Gastroesophageal sphincter (tissue), 4 donors: Measurements from ENCODE around the gene MAN2A1. TPM values are rescaled to one million over a fixed set of nuclear protein-coding genes. Genes with fewer than 3 reads are reported as not detected.
"Not testable (repeated sequence)": the region's sequence is repeated elsewhere in the genome, so short reads cannot be mapped to it uniquely, and the experiment has no call there.

ENCODE experiments used
- ATAC-seq: fragments of 150-250 bp; one replicate; pipeline ENCODE4 v1.9.1; 2016; ENCODE audit warnings: mild to moderate bottlenecking, moderate library complexity
- H3K27ac ChIP-seq, 4 donors: fragments of 200-600 bp; sonication (generic) in 3 of 4; 1 replicate in 3 of 4; 2 replicates in 1 of 4; pipeline ENCODE4 v1.5.1; 2016 to 2019
- H3K27me3 ChIP-seq: fragments of 200-600 bp; sonication (generic); one replicate; pipeline ENCODE4 v1.5.1; 2019
- H3K36me3 ChIP-seq, 2 donors: fragments of 200-600 bp; sonication (generic); one replicate each; pipeline ENCODE4 v1.5.1; 2019; ENCODE audit warnings: control low read depth in 1 of 2
- H3K4me1 ChIP-seq, 3 donors: fragments of 200-600 bp; sonication (generic); 1 replicate in 2 of 3; 2 replicates in 1 of 3; pipeline ENCODE4 v1.5.1; 2016 to 2019; ENCODE audit warnings: control low read depth in 2 of 3
- H3K4me3 ChIP-seq, 2 donors: fragments of 200-600 bp; sonication (generic); one replicate each; pipeline ENCODE4 v1.5.1; 2019; ENCODE audit warnings: mild to moderate bottlenecking in 1 of 2, moderate library complexity in 1 of 2
- H3K9me3 ChIP-seq, 3 donors: fragments of 200-600 bp; sonication (generic); one replicate each; pipeline ENCODE4 v1.5.1; 2017 to 2019; ENCODE audit warnings: control low read depth in 2 of 3
- EP300 ChIP-seq: sonication (generic); formaldehyde crosslinking; IDR thresholded peaks from one replicate; pipeline ENCODE4 v1.6.1; 2017; ENCODE audit warnings: antibody characterized with exemption, mild to moderate bottlenecking
- POLR2A ChIP-seq, 2 donors: fragments of 450-650 bp; IDR thresholded peaks; one replicate each; pipeline ENCODE4 v1.6.1; 2017; ENCODE audit warnings: antibody characterized with exemption in 2 of 2, mild to moderate bottlenecking in 2 of 2, moderate library complexity in 1 of 2
- POLR2AphosphoS5 ChIP-seq: sonication (generic); formaldehyde crosslinking; IDR thresholded peaks from one replicate; pipeline ENCODE4 v1.6.1; 2017; ENCODE audit warnings: antibody characterized with exemption
- WGBS, 2 donors: methylation state at CpG; one replicate each; pipeline ENCODE4 v1.1.5; 2018; ENCODE audit warnings: low coverage in 1 of 2; 5-methylcytosine and 5-hydroxymethylcytosine counted together
- total RNA-seq, 4 donors: library from RNA; depleted of rRNA; stranded (reverse); fragments of >200 nt; gene quantifications; one replicate each; pipeline ENCODE4 v1.1.0, GENCODE V29; 2016
- TF ChIP-seq, protein P1 (sequence below), 4 experiments: fragments of 200-600 bp in 2 of 4; fragments of 450-650 bp in 2 of 4; sonication (generic) in 1 of 4; IDR thresholded peaks; one replicate each; pipeline ENCODE4 v1.5.1; 2017 to 2019; ENCODE audit warnings: antibody characterized with exemption in 4 of 4, mild to moderate bottlenecking in 2 of 4, moderate library complexity in 2 of 4

Gene MAN2A1
- total RNA-seq, 4 donors from 2014 or later, result 19.6 to 55.6 (median 34.1) TPM

DNA sequence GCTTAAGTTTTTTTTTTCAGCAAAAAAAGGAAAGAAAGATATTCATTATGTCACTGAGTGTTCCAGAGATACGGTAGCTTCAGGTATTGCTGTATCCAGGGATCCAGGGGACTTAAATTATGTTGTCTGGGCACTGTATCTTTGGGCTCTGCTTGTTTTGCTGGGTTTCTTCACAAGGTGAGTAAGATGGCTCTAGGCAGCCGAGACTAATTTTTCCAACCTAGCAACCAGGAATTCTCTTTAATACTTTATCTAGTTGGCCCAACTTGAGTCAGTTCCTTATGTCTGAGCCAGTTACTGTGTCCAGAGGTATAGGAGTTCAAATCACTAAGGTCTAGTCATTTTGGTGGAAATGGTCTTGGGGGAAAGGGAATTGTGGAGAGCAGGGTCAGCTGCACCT is 66.0 kb downstream of the MAN2A1 start:
- H3K9me3 ChIP-seq, result peaks cover 0 to 3% (median 0%) of the 10 kb centered on the region in 3 donors
- WGBS, 2 donors, result 60 to 68% methylated on average over 1 to 2 of the region's 2 CpGs

DNA sequence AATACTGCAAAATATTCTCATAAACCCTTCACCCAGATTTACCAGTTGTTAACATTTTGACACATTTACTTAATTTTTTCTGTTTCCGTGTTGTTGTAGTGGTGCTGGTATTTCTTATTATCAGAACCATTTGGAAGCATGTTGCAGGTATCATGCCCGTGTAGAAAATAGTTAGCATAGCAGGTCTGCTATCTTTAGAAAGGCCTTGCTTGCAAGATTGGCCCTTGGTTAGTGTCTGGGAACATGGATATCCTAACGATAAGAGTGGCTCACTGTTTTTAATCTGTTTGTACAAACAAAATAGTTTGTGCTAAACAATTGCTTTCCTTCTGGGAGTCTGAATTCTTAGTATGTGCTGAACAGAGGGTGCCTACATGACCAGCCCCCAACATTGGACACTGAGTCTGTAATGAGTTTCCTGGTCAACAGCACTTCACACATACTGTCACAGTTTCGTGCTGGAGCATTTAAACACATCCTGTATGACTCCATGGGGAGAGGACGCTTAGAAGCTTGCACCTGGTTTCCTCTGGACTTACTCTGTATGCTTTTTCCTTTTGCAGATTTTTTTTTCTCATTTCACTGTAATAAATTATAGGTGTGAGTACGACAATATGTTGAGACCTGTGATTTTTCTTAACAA is 66.9 kb downstream of the MAN2A1 start:
- no peak for ATAC-seq
- no peak overlapping the region for H3K4me3 ChIP-seq

More for the DNA sequence above, 66.0 kb downstream of the MAN2A1 start:
- no peak for ATAC-seq
- Histone ChIP-seq H3K27me3 (no peaks in the 10 kb centered on the region), H3K4me3 (no peak overlapping the region), H3K27ac (no peak overlapping the region), H3K36me3 (peaks cover 0 to 18% of the 10 kb centered on the region in 2 donors), H3K4me1 (no peaks in the 10 kb centered on the region)
- TF ChIP-seq, protein P1, sequence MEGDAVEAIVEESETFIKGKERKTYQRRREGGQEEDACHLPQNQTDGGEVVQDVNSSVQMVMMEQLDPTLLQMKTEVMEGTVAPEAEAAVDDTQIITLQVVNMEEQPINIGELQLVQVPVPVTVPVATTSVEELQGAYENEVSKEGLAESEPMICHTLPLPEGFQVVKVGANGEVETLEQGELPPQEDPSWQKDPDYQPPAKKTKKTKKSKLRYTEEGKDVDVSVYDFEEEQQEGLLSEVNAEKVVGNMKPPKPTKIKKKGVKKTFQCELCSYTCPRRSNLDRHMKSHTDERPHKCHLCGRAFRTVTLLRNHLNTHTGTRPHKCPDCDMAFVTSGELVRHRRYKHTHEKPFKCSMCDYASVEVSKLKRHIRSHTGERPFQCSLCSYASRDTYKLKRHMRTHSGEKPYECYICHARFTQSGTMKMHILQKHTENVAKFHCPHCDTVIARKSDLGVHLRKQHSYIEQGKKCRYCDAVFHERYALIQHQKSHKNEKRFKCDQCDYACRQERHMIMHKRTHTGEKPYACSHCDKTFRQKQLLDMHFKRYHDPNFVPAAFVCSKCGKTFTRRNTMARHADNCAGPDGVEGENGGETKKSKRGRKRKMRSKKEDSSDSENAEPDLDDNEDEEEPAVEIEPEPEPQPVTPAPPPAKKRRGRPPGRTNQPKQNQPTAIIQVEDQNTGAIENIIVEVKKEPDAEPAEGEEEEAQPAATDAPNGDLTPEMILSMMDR (IDR thresholded peaks at IDR 0.05), result no peak
- no peak for TF ChIP-seq POLR2AphosphoS5
- no peak for TF ChIP-seq POLR2A (IDR thresholded peaks at IDR 0.05)
- no peak for TF ChIP-seq EP300

DNA sequence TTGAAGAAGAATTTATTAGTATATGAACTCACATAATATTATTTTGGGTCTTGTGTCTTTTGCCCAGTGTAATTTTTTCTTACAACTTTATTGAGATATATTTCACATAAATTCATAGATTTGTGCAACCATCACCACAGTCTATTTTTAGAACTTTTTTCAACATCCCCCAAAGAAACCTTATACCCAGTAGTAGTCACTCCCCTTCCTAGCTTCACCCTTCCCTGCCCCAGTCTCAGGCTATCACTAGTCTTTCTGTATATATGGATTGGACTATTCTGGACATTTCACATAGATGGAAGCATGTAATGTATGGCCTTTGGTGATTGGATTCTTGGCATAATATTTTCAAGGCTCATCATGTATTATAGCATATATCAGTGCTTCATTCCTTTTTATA is 67.8 kb downstream of the MAN2A1 start:
- Histone ChIP-seq H3K9me3 (peaks cover 0 to 3% (median 0%) of the 10 kb centered on the region in 3 donors), H3K27me3 (no peaks in the 10 kb centered on the region), H3K4me3 (no peak overlapping the region), H3K4me1 (no peaks in the 10 kb centered on the region), H3K27ac (no peak overlapping the region), H3K36me3 (peaks cover 0 to 21% of the 10 kb centered on the region in 2 donors)
- no peak for ATAC-seq
- no peak for TF ChIP-seq POLR2AphosphoS5
- TF ChIP-seq POLR2A (IDR thresholded peaks at IDR 0.05), result no peak
- TF ChIP-seq, protein P1 (IDR thresholded peaks at IDR 0.05), result no peak
- no peak for TF ChIP-seq EP300

More for the DNA sequence above, 66.9 kb downstream of the MAN2A1 start:
- H3K9me3 ChIP-seq, result peaks cover 0 to 3% (median 0%) of the 10 kb centered on the region in 3 donors
- H3K27me3 ChIP-seq, result no peaks in the 10 kb centered on the region
- TF ChIP-seq EP300 (no peak), POLR2A (IDR thresholded peaks at IDR 0.05) (no peak), POLR2AphosphoS5 (no peak)
- TF ChIP-seq, protein P1 (IDR thresholded peaks at IDR 0.05), result no peak
- H3K27ac ChIP-seq, result no peak overlapping the region
- 75 to 80% methylated on average over 6 of the region's 6 CpGs for WGBS, 2 donors
- H3K36me3 ChIP-seq, result peaks cover 0 to 18% of the 10 kb centered on the region in 2 donors
- H3K4me1 ChIP-seq, result no peaks in the 10 kb centered on the region

DNA sequence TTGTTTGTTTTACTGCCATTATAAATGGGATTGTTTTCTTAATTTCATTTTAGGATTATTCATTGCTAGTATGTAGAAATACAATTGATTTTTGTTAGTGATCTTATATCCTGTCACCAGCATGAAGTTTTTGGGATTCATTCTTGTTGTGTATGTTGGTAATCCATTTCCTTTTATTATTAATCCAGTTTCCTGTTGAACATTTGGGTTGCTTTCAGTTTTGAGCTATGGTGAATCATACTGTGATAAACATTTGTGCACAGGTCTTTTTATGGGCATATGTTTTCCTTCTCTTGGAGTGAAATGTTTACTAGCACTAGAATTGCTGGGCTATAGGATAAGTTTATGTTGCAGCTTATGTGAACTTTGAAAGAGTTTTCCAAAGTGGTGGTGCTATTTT is 69.6 kb downstream of the MAN2A1 start:
- peaks cover 0 to 3% (median 0%) of the 10 kb centered on the region in 3 donors for H3K9me3 ChIP-seq
- ATAC-seq, result no peak
- H3K4me1 ChIP-seq, result no peaks in the 10 kb centered on the region
- H3K4me3 ChIP-seq, result no peak overlapping the region
- no peak overlapping the region for H3K27ac ChIP-seq
- peaks cover 0 to 31% of the 10 kb centered on the region in 2 donors for H3K36me3 ChIP-seq
- no peak for TF ChIP-seq EP300
- no peak for TF ChIP-seq POLR2AphosphoS5
- no peak for TF ChIP-seq POLR2A (IDR thresholded peaks at IDR 0.05)
- no peaks in the 10 kb centered on the region for H3K27me3 ChIP-seq

DNA sequence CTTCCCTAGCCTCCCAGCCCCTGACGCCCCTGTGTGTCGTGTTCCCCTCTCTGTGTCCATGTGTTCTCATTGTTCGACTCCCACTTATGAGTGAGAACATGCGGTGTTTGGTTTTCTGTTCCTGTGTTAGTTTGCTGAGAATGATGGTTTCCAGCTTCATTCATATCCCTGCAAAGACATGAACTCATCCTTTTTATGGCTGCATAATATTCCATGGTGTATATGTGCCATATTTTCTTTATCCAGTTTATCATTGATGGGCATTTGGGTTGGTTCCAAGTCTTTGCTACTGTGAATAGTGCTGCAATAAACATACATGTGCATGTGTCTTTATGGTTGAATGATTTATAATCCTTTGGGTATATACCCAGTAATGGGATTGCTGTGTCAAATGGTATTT is 70.4 kb downstream of the MAN2A1 start:
- not testable (repeated sequence) for H3K27me3 ChIP-seq, H3K27ac ChIP-seq, H3K4me1 ChIP-seq, H3K4me3 ChIP-seq, H3K9me3 ChIP-seq, ATAC-seq
- peaks cover 0 to 31% of the 10 kb centered on the region in 2 donors for H3K36me3 ChIP-seq
- 98% methylated on average over 4 of the region's 4 CpGs; no CpG with 5 or more reads in 1 of the 2 donors for WGBS, 2 donors

DNA sequence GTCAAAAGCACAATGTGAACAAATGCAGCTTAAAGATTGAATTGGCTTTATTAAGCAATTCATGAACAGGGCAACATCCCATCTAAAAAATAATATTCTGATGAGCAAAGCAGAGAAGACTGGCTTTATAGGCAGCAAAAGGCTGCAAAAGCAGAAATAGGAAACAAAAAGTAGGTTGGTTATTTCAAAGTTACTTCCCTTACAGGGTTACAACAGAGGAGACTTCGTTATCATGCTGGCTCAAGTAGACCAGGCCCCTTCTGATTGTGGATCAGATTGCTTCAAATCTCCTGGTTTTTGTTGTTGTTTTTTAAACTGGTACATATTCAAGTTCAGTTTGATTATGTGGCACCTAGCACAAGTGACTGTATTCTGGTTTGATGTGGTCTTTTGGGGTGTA is 73.1 kb downstream of the MAN2A1 start:
- H3K4me3 ChIP-seq, result no peak overlapping the region
- TF ChIP-seq, protein P1 (IDR thresholded peaks at IDR 0.05), result no peak
- TF ChIP-seq POLR2A (IDR thresholded peaks at IDR 0.05), result no peak
- no peak for TF ChIP-seq POLR2AphosphoS5
- no peak for TF ChIP-seq EP300
- H3K27ac ChIP-seq, result no peak overlapping the region
- H3K36me3 ChIP-seq, result peaks cover 0 to 15% of the 10 kb centered on the region in 2 donors
- WGBS, 2 donors, result 100% methylated on average over 1 of the region's 1 CpG
- H3K9me3 ChIP-seq, result peaks cover 0 to 3% (median 0%) of the 10 kb centered on the region in 3 donors
- no peaks in the 10 kb centered on the region for H3K27me3 ChIP-seq
- H3K4me1 ChIP-seq, result no peaks in the 10 kb centered on the region
- no peak for ATAC-seq
